Airway epithelial cell (primary cell): ENCODE results near the gene NEK7. TPM values are rescaled to one million over a fixed set of nuclear protein-coding genes. Genes with fewer than 3 reads are reported as not detected.

Source experiments
- total RNA-seq: library from RNA; depleted of rRNA; stranded (reverse); fragments of >200 nt; gene quantifications from 2 replicates; pipeline ENCODE4 v1.2.3, GENCODE V29; 2015

Gene NEK7
- total RNA-seq, result 26.2 and 38.1 TPM in 2 replicates

GRCh38 chr1:198156745-198157240, at the start of gene NEK7:
NEK7 (plus strand) TSS chr1:198156998; CDS start chr1:198232581, 75,583 bp downstream.

Other genes starting within 250 kb of the NEK7 start
- gene LHX9, start 239.6 kb upstream of the NEK7 start, total RNA-seq, result not detected in 2 replicates